Esophagus muscularis mucosa (tissue), 3 donors: ENCODE results near the gene PPP1R14C.

Experiments used
- EP300 ChIP-seq: sonication (generic); formaldehyde crosslinking; IDR thresholded peaks from one replicate; pipeline ENCODE4 v1.6.1; 2017; ENCODE audit warnings: antibody characterized with exemption
- TF ChIP-seq, protein P1 (sequence below), 3 experiments: fragments of 200-600 bp in 2 of 3; fragments of 450-650 bp in 1 of 3; sonication (generic) in 2 of 3; IDR thresholded peaks; one replicate each; pipeline ENCODE4 v1.5.1; 2017 to 2019; ENCODE audit warnings: antibody characterized with exemption in 3 of 3, mild to moderate bottlenecking in 2 of 3, moderate library complexity in 1 of 3

DNA sequence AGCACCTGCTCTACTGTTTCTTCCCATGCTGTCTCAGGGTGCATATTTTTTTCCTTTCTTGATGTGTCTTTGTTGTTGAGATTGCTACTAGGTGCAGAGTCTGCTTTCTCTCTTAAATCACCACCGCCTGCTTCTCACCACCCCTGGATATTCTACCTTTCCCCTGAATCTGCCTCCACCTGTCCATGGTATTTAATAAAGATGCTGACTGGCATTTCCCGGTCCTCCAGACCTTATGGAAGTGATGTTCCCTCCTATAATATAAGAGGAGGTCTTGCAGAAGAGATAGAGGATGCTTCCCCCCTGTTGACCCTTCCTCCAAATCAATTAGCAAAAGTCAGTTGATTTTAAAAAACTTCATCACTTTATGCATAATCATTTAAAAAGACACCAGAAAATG lies 118.1 kb downstream of the PPP1R14C start:
- TF ChIP-seq, protein P1, sequence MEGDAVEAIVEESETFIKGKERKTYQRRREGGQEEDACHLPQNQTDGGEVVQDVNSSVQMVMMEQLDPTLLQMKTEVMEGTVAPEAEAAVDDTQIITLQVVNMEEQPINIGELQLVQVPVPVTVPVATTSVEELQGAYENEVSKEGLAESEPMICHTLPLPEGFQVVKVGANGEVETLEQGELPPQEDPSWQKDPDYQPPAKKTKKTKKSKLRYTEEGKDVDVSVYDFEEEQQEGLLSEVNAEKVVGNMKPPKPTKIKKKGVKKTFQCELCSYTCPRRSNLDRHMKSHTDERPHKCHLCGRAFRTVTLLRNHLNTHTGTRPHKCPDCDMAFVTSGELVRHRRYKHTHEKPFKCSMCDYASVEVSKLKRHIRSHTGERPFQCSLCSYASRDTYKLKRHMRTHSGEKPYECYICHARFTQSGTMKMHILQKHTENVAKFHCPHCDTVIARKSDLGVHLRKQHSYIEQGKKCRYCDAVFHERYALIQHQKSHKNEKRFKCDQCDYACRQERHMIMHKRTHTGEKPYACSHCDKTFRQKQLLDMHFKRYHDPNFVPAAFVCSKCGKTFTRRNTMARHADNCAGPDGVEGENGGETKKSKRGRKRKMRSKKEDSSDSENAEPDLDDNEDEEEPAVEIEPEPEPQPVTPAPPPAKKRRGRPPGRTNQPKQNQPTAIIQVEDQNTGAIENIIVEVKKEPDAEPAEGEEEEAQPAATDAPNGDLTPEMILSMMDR (IDR thresholded peaks at IDR 0.05), result no peak
- TF ChIP-seq EP300, result no peak
